ENCODE data around the gene MGAT5B. TPM values are rescaled to one million over a fixed set of nuclear protein-coding genes. Genes with fewer than 3 reads are reported as not detected.

The MGAT5B gene
- total and polyA plus RNA-seq, 11 donors, result 0.07 to 0.21 (median 0.15) TPM; not detected in 6

GRCh38 chr17:76871668-76872067, 3.5 kb downstream of the MGAT5B start:
- no peaks in the 10 kb centered on the region for H3K9me3 ChIP-seq
- H3K36me3 ChIP-seq, result no peaks in the 10 kb centered on the region
- H3K27ac ChIP-seq, result no peak overlapping the region
- TF ChIP-seq CTCF (IDR thresholded peaks at IDR 0.05) (no peak), POLR2A (IDR thresholded peaks at IDR 0.05) (no peak)
- peaks cover 15 to 51% (median 32%) of the 10 kb centered on the region in 9 donors for H3K27me3 ChIP-seq
- H3K4me3 ChIP-seq, result no peak overlapping the region
- peaks cover 0 to 26% (median 8%) of the 10 kb centered on the region in 12 donors for H3K4me1 ChIP-seq
- ATAC-seq (no peak), DNase-seq (peak in 1 of 5 donors; percentile 27)
- intact Hi-C loops (cut with DNase I), result loop anchor here in 2 of 10 donors (2.0 to 10.0 kb wide), 3 partner anchors 183 to 393 kb away; no protein-coding TSS in a partner anchor
- 86 to 94% (median 87%) methylated on average over 4 of the region's 4 CpGs for WGBS, 4 donors

GRCh38 chr17:76872221-76872873, 4.1 kb downstream of the MGAT5B start:
- peaks cover 0 to 26% (median 8%) of the 10 kb centered on the region in 12 donors for H3K4me1 ChIP-seq
- no peak overlapping the region for H3K27ac ChIP-seq
- DNase-seq, result peak in 1 of 5 donors; percentile 25
- intact Hi-C loops (cut with DNase I), result loop anchor here in 2 of 10 donors (10.0 kb wide), 2 partner anchors 372 to 392 kb away; no protein-coding TSS in a partner anchor
- H3K27me3 ChIP-seq, result peaks cover 15 to 50% (median 32%) of the 10 kb centered on the region in 9 donors
- no peak for ATAC-seq
- no peak for TF ChIP-seq CTCF (IDR thresholded peaks at IDR 0.05)
- no peak for TF ChIP-seq POLR2A (IDR thresholded peaks at IDR 0.05)
- 70 to 76% (median 73%) methylated on average over 14 of the region's 14 CpGs for WGBS, 4 donors
- H3K36me3 ChIP-seq, result no peaks in the 10 kb centered on the region
- H3K4me3 ChIP-seq, result no peak overlapping the region
- no peaks in the 10 kb centered on the region for H3K9me3 ChIP-seq

- intact Hi-C loops (cut with DNase I), result loop anchor here in 2 of 10 donors (10.0 kb wide), 2 partner anchors 372 to 392 kb away; no protein-coding TSS in a partner anchor
- 82 to 86% (median 83%) methylated on average over 9 of the region's 9 CpGs for WGBS, 4 donors
- no peak for DNase-seq
Observed at GRCh38 chr17:76872874-76873221, 4.6 kb downstream of the MGAT5B start.

More at GRCh38 chr17:76872874-76873221, 4.6 kb downstream of the MGAT5B start:
- Histone ChIP-seq H3K36me3 (no peaks in the 10 kb centered on the region), H3K27ac (no peak overlapping the region), H3K4me3 (no peak overlapping the region), H3K9me3 (no peaks in the 10 kb centered on the region), H3K27me3 (peaks cover 15 to 45% (median 29%) of the 10 kb centered on the region in 9 donors), H3K4me1 (peaks cover 0 to 22% (median 7%) of the 10 kb centered on the region in 12 donors)
- TF ChIP-seq POLR2A (IDR thresholded peaks at IDR 0.05) (no peak), CTCF (IDR thresholded peaks at IDR 0.05) (no peak)
- no peak for ATAC-seq
